HCT116 (cell line): ENCODE results near the gene TMEM247. TPM values are rescaled to one million over a fixed set of nuclear protein-coding genes. Genes with fewer than 3 reads are reported as not detected.

Source experiments
- ATAC-seq: fragments of 200-7000 bp; cut with Tn5 transposase; 2 replicates; pipeline ENCODE4 v1.9.1; 2020; ENCODE audit warnings: mild to moderate bottlenecking, moderate library complexity
- BruUV-seq: library from RNA; stranded (reverse); fragments of 400-500 nt; replicated peaks from 2 replicates; lab custom pipeline; 2021; lab: Mats Ljungman, UMichigan
- CTCF ChIA-PET: fragments of 300-600 bp; sonication (Branson Sonifier 250); formaldehyde crosslinking; loops from one replicate; lab custom pipeline; 2021; ENCODE audit warnings: antibody characterized with exemption; lab: Charles Lee
- POLR2A ChIA-PET: fragments of 300-600, 350-600 bp; sonication (Branson Sonifier 250); formaldehyde crosslinking; loops from one replicate; lab custom pipeline; 2021; ENCODE audit warnings: antibody characterized with exemption; lab: Charles Lee
- RAD21 ChIA-PET, 2 experiments: fragments of 300-600 bp; sonication (Branson Sonifier 250); formaldehyde crosslinking; loops; one replicate each; lab custom pipeline; 2023; ENCODE audit warnings: low total read pairs in 2 of 2; ENCODE audit not compliant: uncharacterized antibody in 2 of 2, unreplicated experiment in 2 of 2, low non-redundant PET in 1 of 2; lab: Charles Lee
- DNase-seq: peaks from one replicate; pipeline ENCODE4 v3.0.0-alpha.2; 2010; ENCODE audit warnings: low read depth, low spot score
- H2AFZ ChIP-seq: fragments of 200-600 bp; shearing (Covaris generic), sonication (generic); 2 replicates; pipeline ENCODE4 v1.6.1; 2017; ENCODE audit warnings: low read depth, mixed run types, mixed read lengths, antibody characterized with exemption, low read length; ENCODE audit not compliant: poor library complexity, severe bottlenecking
- H3K27ac ChIP-seq: 2 replicates; pipeline ENCODE4 v1.5.1; 2012; ENCODE audit warnings: low read depth, low read length
- H3K27me3 ChIP-seq: fragments of 200-600 bp; sonication (generic); 2 replicates; pipeline ENCODE4 v1.6.1; 2016; ENCODE audit warnings: mixed run types, low read length, mixed read lengths; ENCODE audit not compliant: insufficient read depth
- H3K36me3 ChIP-seq, 2 experiments: fragments of 200-500 bp in 1 of 2; fragments of 200-600 bp in 1 of 2; sonication (Bioruptor generic) in 1 of 2; sonication (generic) in 1 of 2; 2 replicates each; pipeline versions ENCODE4 v1.5.1 to v1.6.1; 2014 to 2016; ENCODE audit warnings: low read length in 2 of 2, inconsistent platforms in 1 of 2, mixed read lengths in 1 of 2, mixed run types in 1 of 2; ENCODE audit not compliant: insufficient read depth in 2 of 2, control insufficient read depth in 1 of 2
- H3K4me1 ChIP-seq, 2 experiments: fragments of 200-600 bp in 1 of 2; sonication (generic) in 1 of 2; 2 replicates each; pipeline versions ENCODE4 v1.5.1 to v1.6.1; 2012 to 2017; ENCODE audit warnings: low read length in 2 of 2, inconsistent platforms in 1 of 2, mild to moderate bottlenecking in 1 of 2, mixed read lengths in 1 of 2, mixed run types in 1 of 2, moderate library complexity in 1 of 2; ENCODE audit not compliant: insufficient read depth in 2 of 2, control insufficient read depth in 1 of 2
- H3K4me2 ChIP-seq: fragments of 200-600 bp; sonication (generic); 2 replicates; pipeline ENCODE4 v1.6.1; 2017; ENCODE audit warnings: mixed run types, low read length, mixed read lengths
- H3K4me3 ChIP-seq, 2 experiments: fragments of 200-600 bp in 1 of 2; sonication (generic) in 1 of 2; replicated peaks in 1 of 2; 2 replicates each; pipeline ENCODE4 v1.5.1; 2011 to 2016; ENCODE audit warnings: low read length in 2 of 2, control low read depth in 1 of 2, low read depth in 1 of 2, mild to moderate bottlenecking in 1 of 2, mixed read lengths in 1 of 2, mixed run types in 1 of 2
- H3K79me2 ChIP-seq: fragments of 200-600 bp; sonication (generic); 2 replicates; pipeline ENCODE4 v1.6.1; 2017; ENCODE audit warnings: mild to moderate bottlenecking, mixed run types, low read length, moderate library complexity, mixed read lengths; ENCODE audit not compliant: insufficient read depth
- H3K9ac ChIP-seq: fragments of 200-600 bp; sonication (generic); 2 replicates; pipeline ENCODE4 v1.6.1; 2016; ENCODE audit warnings: low read length, mixed read lengths
- H3K9me2 ChIP-seq: fragments of 200-600 bp; sonication (generic), shearing (Covaris generic); 2 replicates; pipeline ENCODE4 v1.6.1; 2017; ENCODE audit warnings: mixed run types, mild to moderate bottlenecking, moderate library complexity; ENCODE audit not compliant: insufficient read depth
- H3K9me3 ChIP-seq, 2 experiments: fragments of 200-500 bp in 1 of 2; fragments of 200-600 bp in 1 of 2; sonication (Bioruptor generic) in 1 of 2; sonication (generic) in 1 of 2; 2 replicates each; pipeline ENCODE4 v1.6.1; 2014 to 2017; ENCODE audit warnings: low read length in 2 of 2, mixed read lengths in 2 of 2, inconsistent platforms in 1 of 2, low read depth in 1 of 2, mild to moderate bottlenecking in 1 of 2, mixed run types in 1 of 2, moderate library complexity in 1 of 2; ENCODE audit not compliant: control insufficient read depth in 1 of 2, insufficient read depth in 1 of 2
- H4K20me1 ChIP-seq: fragments of 200-600 bp; sonication (generic), shearing (Covaris generic); 2 replicates; pipeline ENCODE4 v1.6.1; 2017; ENCODE audit warnings: mixed run types, mild to moderate bottlenecking, moderate library complexity; ENCODE audit not compliant: insufficient read depth
- ATF3 ChIP-seq: IDR thresholded peaks from 2 replicates; pipeline ENCODE4 v1.6.1; 2012
- CBX3 ChIP-seq: IDR thresholded peaks from 2 replicates; pipeline ENCODE4 v1.6.1; 2012; ENCODE audit warnings: low read depth
- CEBPB ChIP-seq: IDR thresholded peaks from 2 replicates; pipeline ENCODE4 v1.6.1; 2012; ENCODE audit warnings: low read depth
- CTCF ChIP-seq, 3 experiments: fragments of 200-600 bp in 1 of 3; sonication (generic) in 1 of 3; IDR thresholded peaks in 2 of 3; conservative IDR thresholded peaks in 1 of 3; 2 replicates each; pipeline ENCODE4 v1.5.1; 2012 to 2017; ENCODE audit warnings: low read depth in 2 of 3, low read length in 2 of 3, antibody characterized with exemption in 1 of 3, borderline replicate concordance in 1 of 3, control low read depth in 1 of 3, mild to moderate bottlenecking in 1 of 3, mixed read lengths in 1 of 3, mixed run types in 1 of 3, moderate library complexity in 1 of 3; ENCODE audit not compliant: insufficient read depth in 1 of 3
- ELF1 ChIP-seq: IDR thresholded peaks from 2 replicates; pipeline ENCODE4 v1.6.1; 2012; ENCODE audit warnings: low read depth, borderline replicate concordance
- EZH2 ChIP-seq: fragments of 200-600 bp; sonication (generic); IDR thresholded peaks from 2 replicates; pipeline ENCODE4 v1.6.1; 2017; ENCODE audit warnings: antibody characterized with exemption, mixed run types
- EZH2phosphoT487 ChIP-seq: fragments of 200-600 bp; IDR thresholded peaks from 2 replicates; pipeline ENCODE4 v1.6.1; 2018; ENCODE audit warnings: antibody characterized with exemption, borderline replicate concordance
- FOSL1 ChIP-seq: IDR thresholded peaks from 2 replicates; pipeline ENCODE4 v1.6.1; 2012; ENCODE audit warnings: low read depth
- JUND ChIP-seq: IDR thresholded peaks from 2 replicates; pipeline ENCODE4 v1.6.1; 2012
- MAX ChIP-seq: IDR thresholded peaks from 2 replicates; pipeline ENCODE4 v1.6.1; 2012
- POLR2A ChIP-seq: IDR thresholded peaks from 2 replicates; pipeline ENCODE4 v1.7.0; 2011; ENCODE audit warnings: borderline replicate concordance; ENCODE audit not compliant: insufficient read depth, insufficient read length; ENCODE audit errors: extremely low read depth
- REST ChIP-seq: IDR thresholded peaks from 2 replicates; pipeline ENCODE4 v1.6.1; 2012; ENCODE audit warnings: low read depth
- SP1 ChIP-seq: IDR thresholded peaks from 2 replicates; pipeline ENCODE4 v1.6.1; 2012; ENCODE audit warnings: low read depth
- SRF ChIP-seq: IDR thresholded peaks from 2 replicates; pipeline ENCODE4 v1.6.1; 2012; ENCODE audit warnings: low read depth
- TCF7L2 ChIP-seq: IDR thresholded peaks from 2 replicates; pipeline ENCODE4 v1.7.0; 2011; ENCODE audit warnings: borderline replicate concordance, inconsistent platforms; ENCODE audit not compliant: insufficient read depth, insufficient read length; ENCODE audit errors: extremely low read depth
- ZFX ChIP-seq: fragments of 450-650 bp; IDR thresholded peaks from 2 replicates; pipeline ENCODE4 v1.6.1; 2017
- ZNF274 ChIP-seq: fragments of 200-500 bp; sonication (Bioruptor generic); IDR thresholded peaks from 2 replicates; pipeline ENCODE4 v1.6.1; 2014; ENCODE audit warnings: mild to moderate bottlenecking, low read depth, low read length, inconsistent platforms
- intact Hi-C: fragments of 100-400 bp; cut with micrococcal nuclease; formaldehyde crosslinking; loops from 2 replicates; pipeline ENCODE4 v1.10.0; 2022
- total RNA-seq: library from RNA; stranded (reverse); gene quantifications from one replicate; pipeline ENCODE4 v1.2.1, GENCODE V29; 2021; ENCODE audit not compliant: unreplicated experiment

The TMEM247 gene
- total RNA-seq, 1 experiment from 2014 or later: not detected

- TF ChIP-seq MAX (no peak), TCF7L2 (no peak), EZH2phosphoT487 (no peak), CEBPB (no peak), CTCF (IDR thresholded peaks at IDR 0.05 in 2 of 3, conservative IDR thresholded peaks at IDR 0.05 in 1 of 3; ENCODE audit: borderline replicate concordance in 1 of 3, insufficient read depth in 1 of 3, low read depth in 2 of 3, low read length in 2 of 3) (no peak), CBX3 (no peak), ELF1 (no peak), JUND (no peak), ATF3 (no peak), POLR2A (no peak), ZFX (no peak), FOSL1 (no peak)
Measured at GRCh38 chr2:46505472-46505783, 26.1 kb downstream of the TMEM247 start (continued).

- ChIA-PET POLR2A (no interaction called here), RAD21 (no interaction called here), CTCF (no interaction called here)
- no TSS peak for BruUV-seq
- H3K4me3 ChIP-seq: no peak overlapping the region
- no peak overlapping the region for H3K9ac ChIP-seq
- intact Hi-C loops: no loop called here
- no peaks in the 10 kb centered on the region for H3K79me2 ChIP-seq
- TF ChIP-seq ZNF274: no peak
- no peak for TF ChIP-seq SP1
- no peak for TF ChIP-seq CTCF (IDR thresholded peaks at IDR 0.05 in 2 of 3, conservative IDR thresholded peaks at IDR 0.05 in 1 of 3; ENCODE audit: borderline replicate concordance in 1 of 3, insufficient read depth in 1 of 3, low read depth in 2 of 3, low read length in 2 of 3)
- no peak for TF ChIP-seq EZH2
- TF ChIP-seq REST: no peak
- TF ChIP-seq SRF: no peak
- TF ChIP-seq CEBPB: no peak
- no peak for TF ChIP-seq ZFX
- TF ChIP-seq TCF7L2: no peak
- no peak for TF ChIP-seq ELF1
- TF ChIP-seq EZH2phosphoT487: no peak
- TF ChIP-seq JUND: no peak
- H3K36me3 ChIP-seq: no peaks in the 10 kb centered on the region
- ATAC-seq (no peak), DNase-seq (no peak)
- H3K4me2 ChIP-seq: no peak overlapping the region
- H3K27ac ChIP-seq: no peak overlapping the region
- no peaks in the 10 kb centered on the region for H3K4me1 ChIP-seq
- no peaks in the 10 kb centered on the region for H3K9me2 ChIP-seq
- H4K20me1 ChIP-seq: no peaks in the 10 kb centered on the region
- no peak overlapping the region for H2AFZ ChIP-seq
- H3K27me3 ChIP-seq: no peaks in the 10 kb centered on the region
- H3K9me3 ChIP-seq: no peaks in the 10 kb centered on the region
Measured at GRCh38 chr2:46506131-46506706, 26.9 kb downstream of the TMEM247 start.
